GM23338 (cell line): ENCODE data around the gene MAP2K5. TPM values are rescaled to one million over a fixed set of nuclear protein-coding genes. Genes with fewer than 3 reads are reported as not detected.

Experiments
- ATAC-seq: fragments of 200-7000 bp; cut with Tn5 transposase; 3 replicates; pipeline ENCODE4 v1.9.1; 2020
- DNase-seq: peaks from one replicate; pipeline ENCODE4 v3.0.0-alpha.2; 2015; ENCODE audit warnings: low spot score
- H2AFZ ChIP-seq: fragments of 200-600 bp; sonication (generic); 2 replicates; pipeline ENCODE4 v1.8.0; 2016; ENCODE audit warnings: antibody characterized with exemption, mild to moderate bottlenecking, moderate library complexity
- H3F3A ChIP-seq: fragments of 200-600 bp; sonication (generic); replicated peaks from 2 replicates; pipeline ENCODE4 v1.8.0; 2017; ENCODE audit warnings: antibody characterized with exemption, mixed run types, low read depth
- H3K27ac ChIP-seq: fragments of 200-600 bp; sonication (generic); 2 replicates; pipeline ENCODE4 v1.6.1; 2016; ENCODE audit warnings: low read depth
- H3K27me3 ChIP-seq: fragments of 200-600 bp; sonication (generic); 2 replicates; pipeline ENCODE4 v1.8.0; 2016; ENCODE audit warnings: mild to moderate bottlenecking, mixed run types, moderate library complexity; ENCODE audit not compliant: insufficient read depth
- H3K36me3 ChIP-seq: fragments of 200-600 bp; sonication (generic); 2 replicates; pipeline ENCODE4 v1.8.0; 2016; ENCODE audit warnings: mild to moderate bottlenecking; ENCODE audit not compliant: insufficient read depth
- H3K4me1 ChIP-seq: fragments of 200-600 bp; sonication (generic); 2 replicates; pipeline ENCODE4 v1.8.0; 2016; ENCODE audit warnings: mild to moderate bottlenecking, moderate library complexity; ENCODE audit not compliant: insufficient read depth
- H3K4me2 ChIP-seq: fragments of 200-600 bp; sonication (generic); 2 replicates; pipeline ENCODE4 v1.7.1; 2017; ENCODE audit warnings: mixed run types
- H3K4me3 ChIP-seq: fragments of 200-600 bp; sonication (generic); 2 replicates; pipeline ENCODE4 v1.6.1; 2016; ENCODE audit warnings: mixed run types
- H3K79me2 ChIP-seq: fragments of 200-600 bp; sonication (generic); replicated peaks from 2 replicates; pipeline ENCODE4 v1.8.0; 2017; ENCODE audit warnings: mild to moderate bottlenecking; ENCODE audit not compliant: insufficient read depth
- H3K9me2 ChIP-seq: fragments of 200-600 bp; sonication (generic); 2 replicates; pipeline ENCODE4 v1.8.0; 2017; ENCODE audit not compliant: insufficient read depth
- H4K20me1 ChIP-seq: fragments of 200-600 bp; sonication (generic); replicated peaks from 2 replicates; pipeline ENCODE4 v1.8.0; 2017; ENCODE audit warnings: mild to moderate bottlenecking; ENCODE audit not compliant: insufficient read depth
- H3K27ac Mint-ChIP-seq: 2 replicates; pipeline ENCODE4 v1.8.0; 2020; ENCODE audit warnings: inconsistent platforms, mild to moderate bottlenecking, moderate library complexity, mixed read lengths
- H3K27me3 Mint-ChIP-seq: 3 replicates; pipeline ENCODE4 v1.8.0; 2022; ENCODE audit warnings: low read depth, mild to moderate bottlenecking, moderate library complexity, mixed read lengths, inconsistent platforms; ENCODE audit not compliant: insufficient read depth, poor library complexity
- H3K36me3 Mint-ChIP-seq: 3 replicates; pipeline ENCODE4 v1.8.0; 2021; ENCODE audit warnings: low read depth, mild to moderate bottlenecking, inconsistent platforms, moderate library complexity, mixed read lengths
- H3K4me1 Mint-ChIP-seq: 3 replicates; pipeline ENCODE4 v1.8.0; 2020; ENCODE audit warnings: mild to moderate bottlenecking, inconsistent platforms, mixed read lengths
- H3K4me3 Mint-ChIP-seq: 3 replicates; pipeline ENCODE4 v1.8.0; 2021; ENCODE audit warnings: moderate library complexity, mild to moderate bottlenecking, inconsistent platforms, mixed read lengths
- H3K9me3 Mint-ChIP-seq: 3 replicates; pipeline ENCODE4 v1.8.0; 2020; ENCODE audit warnings: moderate library complexity, mild to moderate bottlenecking, inconsistent platforms, mixed read lengths
- CREB1 ChIP-seq: fragments of 250-450 bp; sonication (Bioruptor Pico); IDR thresholded peaks from 2 replicates; pipeline ENCODE4 v1.5.0; 2020; ENCODE audit warnings: low read depth, mild to moderate bottlenecking, moderate library complexity
- EZH2 ChIP-seq: fragments of 200-600 bp; sonication (generic); IDR thresholded peaks from one replicate; pipeline ENCODE4 v1.8.0; 2017; ENCODE audit warnings: antibody characterized with exemption, mild to moderate bottlenecking, low read depth; ENCODE audit not compliant: unreplicated experiment
- EZH2phosphoT487 ChIP-seq: fragments of 200-600 bp; sonication (generic); IDR thresholded peaks from one replicate; pipeline ENCODE4 v1.8.1; 2018; ENCODE audit warnings: antibody characterized with exemption; ENCODE audit not compliant: unreplicated experiment
- JUNB ChIP-seq: IDR thresholded peaks from one replicate; pipeline ENCODE4 v1.6.1; 2016; ENCODE audit warnings: antibody characterized with exemption; ENCODE audit not compliant: unreplicated experiment
- NANOG ChIP-seq: IDR thresholded peaks from 2 replicates; pipeline ENCODE4 v1.6.1; 2016; ENCODE audit warnings: antibody characterized with exemption, borderline replicate concordance
- POLR2AphosphoS5 ChIP-seq: IDR thresholded peaks from 2 replicates; pipeline ENCODE4 v1.6.1; 2016; ENCODE audit warnings: antibody characterized with exemption, low read depth
- REST ChIP-seq: IDR thresholded peaks from one replicate; pipeline ENCODE4 v1.6.1; 2018; ENCODE audit warnings: antibody characterized with exemption; ENCODE audit not compliant: unreplicated experiment
- STAT1 ChIP-seq: IDR thresholded peaks from one replicate; pipeline ENCODE4 v1.6.1; 2016; ENCODE audit warnings: antibody characterized with exemption; ENCODE audit not compliant: unreplicated experiment
- ZNF114 ChIP-seq: fragments of 250-450 bp; sonication (Bioruptor Pico); IDR thresholded peaks from 2 replicates; pipeline ENCODE4 v1.5.0; 2020; ENCODE audit warnings: mild to moderate bottlenecking, moderate library complexity
- ZNF331 ChIP-seq: fragments of 250-450 bp; sonication (Bioruptor Pico); IDR thresholded peaks from 2 replicates; pipeline ENCODE4 v1.5.0; 2020; ENCODE audit warnings: low read depth, mild to moderate bottlenecking, moderate library complexity
- ZNF462 ChIP-seq: fragments of 250-450 bp; sonication (Bioruptor Pico); IDR thresholded peaks from 2 replicates; pipeline ENCODE4 v1.5.0; 2020; ENCODE audit warnings: mild to moderate bottlenecking, moderate library complexity
- polyA plus RNA-seq: library from polyadenylated mRNA; unstranded; fragments of >200 nt; fragmentation: Nextera tagmentation; extraction: Ambion mirVana; gene quantifications from 2 replicates; pipeline ENCODE4 v1.2.1, GENCODE V29; 2016
- total RNA-seq: library from RNA; depleted of rRNA; stranded (reverse); fragments of >200 nt; shearing (Covaris generic); gene quantifications from 2 replicates; pipeline ENCODE4 v1.2.3, GENCODE V29; 2014
- TF ChIP-seq, protein P1 (sequence below): IDR thresholded peaks from 2 replicates; pipeline ENCODE4 v1.6.1; 2016; ENCODE audit warnings: antibody characterized with exemption
- TF ChIP-seq, protein P2 (sequence below), 2 experiments: fragments of 200-600 bp in 1 of 2; sonication (generic) in 1 of 2; conservative IDR thresholded peaks; 2 replicates each; pipeline versions ENCODE4 v1.5.1 to v1.6.1; 2016 to 2017; ENCODE audit warnings: antibody characterized with exemption in 2 of 2, low read depth in 2 of 2, mild to moderate bottlenecking in 2 of 2, moderate library complexity in 1 of 2

The MAP2K5 gene
- total and polyA plus RNA-seq, 2 experiments from 2014 or later = 6.5 to 13.6 TPM

DNA sequence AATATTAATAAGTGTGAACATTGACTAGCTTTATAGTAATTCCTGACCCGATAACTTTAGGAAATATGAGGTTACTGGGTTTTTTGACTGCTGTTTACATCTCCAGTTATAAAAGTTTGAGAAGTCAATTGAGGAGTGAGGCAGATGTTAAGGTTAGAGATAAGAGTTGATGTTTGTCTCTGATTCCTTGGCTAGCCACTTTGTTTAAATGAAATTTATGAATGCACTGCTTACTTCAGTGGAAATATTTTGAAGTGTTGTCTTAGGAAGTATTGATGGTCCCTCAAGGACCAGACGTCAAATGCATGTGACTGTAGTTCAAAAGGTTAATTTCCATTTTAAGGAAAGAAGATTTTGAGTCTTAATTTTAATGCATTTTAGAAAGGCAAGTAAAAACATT is 41.7 kb downstream of the MAP2K5 start:
- H3K27me3 Mint-ChIP-seq = no peaks in the 10 kb centered on the region
- H3K4me2 ChIP-seq = no peak overlapping the region
- no peaks in the 10 kb centered on the region for H3F3A ChIP-seq
- ATAC-seq (no peak), DNase-seq (no peak)
- H3K27ac ChIP-seq = no peak overlapping the region
- no peaks in the 10 kb centered on the region for H3K36me3 ChIP-seq
- no peak overlapping the region for H2AFZ ChIP-seq
- peaks cover 8% of the 10 kb centered on the region; the same call in 2 of the 3 replicates for H3K36me3 Mint-ChIP-seq
- H3K4me3 Mint-ChIP-seq = no peak overlapping the region
- H3K27me3 ChIP-seq = no peaks in the 10 kb centered on the region
- H3K4me1 Mint-ChIP-seq = no peaks in the 10 kb centered on the region
- H4K20me1 ChIP-seq = no peaks in the 10 kb centered on the region
- H3K9me3 Mint-ChIP-seq = no peaks in the 10 kb centered on the region
- no peak overlapping the region for H3K4me3 ChIP-seq
- H3K9me2 ChIP-seq = no peaks in the 10 kb centered on the region
- no peak for TF ChIP-seq STAT1
- TF ChIP-seq ZNF114 (CRISPR knock-in tag) = no peak
- TF ChIP-seq, protein P1, sequence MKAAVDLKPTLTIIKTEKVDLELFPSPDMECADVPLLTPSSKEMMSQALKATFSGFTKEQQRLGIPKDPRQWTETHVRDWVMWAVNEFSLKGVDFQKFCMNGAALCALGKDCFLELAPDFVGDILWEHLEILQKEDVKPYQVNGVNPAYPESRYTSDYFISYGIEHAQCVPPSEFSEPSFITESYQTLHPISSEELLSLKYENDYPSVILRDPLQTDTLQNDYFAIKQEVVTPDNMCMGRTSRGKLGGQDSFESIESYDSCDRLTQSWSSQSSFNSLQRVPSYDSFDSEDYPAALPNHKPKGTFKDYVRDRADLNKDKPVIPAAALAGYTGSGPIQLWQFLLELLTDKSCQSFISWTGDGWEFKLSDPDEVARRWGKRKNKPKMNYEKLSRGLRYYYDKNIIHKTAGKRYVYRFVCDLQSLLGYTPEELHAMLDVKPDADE = no peak
- TF ChIP-seq EZH2 = no peak
- TF ChIP-seq CREB1 (CRISPR knock-in tag) = no peak
- TF ChIP-seq ZNF462 (CRISPR knock-in tag) = no peak
- TF ChIP-seq, protein P2, sequence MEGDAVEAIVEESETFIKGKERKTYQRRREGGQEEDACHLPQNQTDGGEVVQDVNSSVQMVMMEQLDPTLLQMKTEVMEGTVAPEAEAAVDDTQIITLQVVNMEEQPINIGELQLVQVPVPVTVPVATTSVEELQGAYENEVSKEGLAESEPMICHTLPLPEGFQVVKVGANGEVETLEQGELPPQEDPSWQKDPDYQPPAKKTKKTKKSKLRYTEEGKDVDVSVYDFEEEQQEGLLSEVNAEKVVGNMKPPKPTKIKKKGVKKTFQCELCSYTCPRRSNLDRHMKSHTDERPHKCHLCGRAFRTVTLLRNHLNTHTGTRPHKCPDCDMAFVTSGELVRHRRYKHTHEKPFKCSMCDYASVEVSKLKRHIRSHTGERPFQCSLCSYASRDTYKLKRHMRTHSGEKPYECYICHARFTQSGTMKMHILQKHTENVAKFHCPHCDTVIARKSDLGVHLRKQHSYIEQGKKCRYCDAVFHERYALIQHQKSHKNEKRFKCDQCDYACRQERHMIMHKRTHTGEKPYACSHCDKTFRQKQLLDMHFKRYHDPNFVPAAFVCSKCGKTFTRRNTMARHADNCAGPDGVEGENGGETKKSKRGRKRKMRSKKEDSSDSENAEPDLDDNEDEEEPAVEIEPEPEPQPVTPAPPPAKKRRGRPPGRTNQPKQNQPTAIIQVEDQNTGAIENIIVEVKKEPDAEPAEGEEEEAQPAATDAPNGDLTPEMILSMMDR (conservative IDR thresholded peaks at IDR 0.05; ENCODE audit: low read depth in 2 of 2) = no peak
- TF ChIP-seq ZNF331 (CRISPR knock-in tag) = no peak
- no peak for TF ChIP-seq POLR2AphosphoS5
- TF ChIP-seq EZH2phosphoT487 = no peak
- no peak for TF ChIP-seq JUNB
- TF ChIP-seq REST = no peak
- TF ChIP-seq NANOG = no peak
- no peaks in the 10 kb centered on the region for H3K79me2 ChIP-seq
- H3K4me1 ChIP-seq = no peaks in the 10 kb centered on the region
- no peak overlapping the region for H3K27ac Mint-ChIP-seq
